ENCODE data around the gene TMEM59L. TPM values are rescaled to one million over a fixed set of nuclear protein-coding genes. Genes with fewer than 3 reads are reported as not detected.

TMEM59L gene
- total and polyA plus RNA-seq, 9 of the 15 experiments (the other 6 are each of a cell fraction or from before 2014, with no cell fraction given): 0.37 TPM; not detected in 8

GRCh38 chr19:18596752-18597157 lies 15.9 kb upstream of the TMEM59L start (continued):
- TF ChIP-seq ZNF280B (CRISPR knock-in tag; IDR thresholded peaks at IDR 0.05) (no peak), EP400 (IDR thresholded peaks at IDR 0.05) (peak; percentile 60), ZNF311 (CRISPR knock-in tag; IDR thresholded peaks at IDR 0.05) (no peak), ZNF764 (CRISPR knock-in tag; IDR thresholded peaks at IDR 0.05; ENCODE audit: low read depth) (no peak), ZNF436 (CRISPR knock-in tag; IDR thresholded peaks at IDR 0.05) (no peak), ATF6 (CRISPR knock-in tag; IDR thresholded peaks at IDR 0.05) (no peak), ZNF668 (CRISPR knock-in tag; IDR thresholded peaks at IDR 0.05) (no peak), CBX3 (IDR thresholded peaks at IDR 0.05; ENCODE audit: borderline replicate concordance in 1 of 2, low read length in 2 of 2) (peak in 1 of 2 experiments; percentile 24; a peak in 1 of 3 replicates), CEBPG (CRISPR knock-in tag; IDR thresholded peaks at IDR 0.05) (no peak), CEBPG (tag; conservative IDR thresholded peaks at IDR 0.05 in 1 of 2, IDR thresholded peaks at IDR 0.05 in 1 of 2) (no peak), ELK1 (CRISPR knock-in tag; IDR thresholded peaks at IDR 0.05) (no peak), XRCC4 (IDR thresholded peaks at IDR 0.05; ENCODE audit: extremely low read depth, insufficient read depth, insufficient read length) (no peak), ZBTB43 (CRISPR knock-in tag; IDR thresholded peaks at IDR 0.05) (no peak), TFAP4 (CRISPR knock-in tag; IDR thresholded peaks at IDR 0.05; ENCODE audit: borderline replicate concordance) (peak; percentile 97), NR2F6 (CRISPR knock-in tag; IDR thresholded peaks at IDR 0.05) (no peak), NFYB (IDR thresholded peaks at IDR 0.05; ENCODE audit: extremely low read depth, insufficient read length) (no peak), ZNF212 (CRISPR knock-in tag; IDR thresholded peaks at IDR 0.05) (no peak)
